ENCODE data around the gene PGRMC1.

The PGRMC1 gene

DNA sequence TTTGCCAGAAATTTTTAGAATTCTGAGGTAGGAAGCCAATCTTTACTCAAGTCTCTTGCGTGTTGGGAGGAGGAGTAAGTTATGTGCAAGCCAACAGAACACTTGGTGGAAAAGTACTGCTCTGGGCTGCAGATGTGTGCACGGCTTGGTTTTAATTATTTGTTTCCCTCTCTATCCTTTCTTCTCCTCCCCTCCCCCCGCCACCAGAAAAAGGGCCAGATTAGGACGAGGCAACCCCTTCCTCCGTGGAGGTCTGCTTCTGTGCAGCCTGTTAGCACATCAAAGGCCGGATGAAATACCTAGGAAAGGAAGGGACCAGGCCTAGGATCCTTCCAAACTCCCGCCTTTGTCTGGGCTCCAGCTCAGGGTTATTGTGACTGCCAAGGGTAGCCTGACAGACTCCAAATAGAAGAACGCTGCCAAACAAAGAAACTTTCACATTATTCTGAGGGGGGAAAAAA lies 1.0 kb upstream of the PGRMC1 start:
- H3K27ac ChIP-seq, result no peak overlapping the region
- H3K4me3 ChIP-seq (ENCODE audit: low read depth in 1 of 2, low read length in 1 of 2), result no peak overlapping the region
- peaks cover 42% of the 10 kb centered on the region for H3K27me3 ChIP-seq
- H3K4me1 ChIP-seq (ENCODE audit: control insufficient read depth in 1 of 2, insufficient read depth in 1 of 2, low read depth in 1 of 2, low read length in 1 of 2), result peaks cover 0 to 8% of the 10 kb centered on the region in 2 experiments
- TF ChIP-seq, protein P1, sequence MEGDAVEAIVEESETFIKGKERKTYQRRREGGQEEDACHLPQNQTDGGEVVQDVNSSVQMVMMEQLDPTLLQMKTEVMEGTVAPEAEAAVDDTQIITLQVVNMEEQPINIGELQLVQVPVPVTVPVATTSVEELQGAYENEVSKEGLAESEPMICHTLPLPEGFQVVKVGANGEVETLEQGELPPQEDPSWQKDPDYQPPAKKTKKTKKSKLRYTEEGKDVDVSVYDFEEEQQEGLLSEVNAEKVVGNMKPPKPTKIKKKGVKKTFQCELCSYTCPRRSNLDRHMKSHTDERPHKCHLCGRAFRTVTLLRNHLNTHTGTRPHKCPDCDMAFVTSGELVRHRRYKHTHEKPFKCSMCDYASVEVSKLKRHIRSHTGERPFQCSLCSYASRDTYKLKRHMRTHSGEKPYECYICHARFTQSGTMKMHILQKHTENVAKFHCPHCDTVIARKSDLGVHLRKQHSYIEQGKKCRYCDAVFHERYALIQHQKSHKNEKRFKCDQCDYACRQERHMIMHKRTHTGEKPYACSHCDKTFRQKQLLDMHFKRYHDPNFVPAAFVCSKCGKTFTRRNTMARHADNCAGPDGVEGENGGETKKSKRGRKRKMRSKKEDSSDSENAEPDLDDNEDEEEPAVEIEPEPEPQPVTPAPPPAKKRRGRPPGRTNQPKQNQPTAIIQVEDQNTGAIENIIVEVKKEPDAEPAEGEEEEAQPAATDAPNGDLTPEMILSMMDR (IDR thresholded peaks at IDR 0.05), result no peak
- no peaks in the 10 kb centered on the region for H3K9me3 ChIP-seq
- H3K36me3 ChIP-seq, result no peaks in the 10 kb centered on the region

DNA sequence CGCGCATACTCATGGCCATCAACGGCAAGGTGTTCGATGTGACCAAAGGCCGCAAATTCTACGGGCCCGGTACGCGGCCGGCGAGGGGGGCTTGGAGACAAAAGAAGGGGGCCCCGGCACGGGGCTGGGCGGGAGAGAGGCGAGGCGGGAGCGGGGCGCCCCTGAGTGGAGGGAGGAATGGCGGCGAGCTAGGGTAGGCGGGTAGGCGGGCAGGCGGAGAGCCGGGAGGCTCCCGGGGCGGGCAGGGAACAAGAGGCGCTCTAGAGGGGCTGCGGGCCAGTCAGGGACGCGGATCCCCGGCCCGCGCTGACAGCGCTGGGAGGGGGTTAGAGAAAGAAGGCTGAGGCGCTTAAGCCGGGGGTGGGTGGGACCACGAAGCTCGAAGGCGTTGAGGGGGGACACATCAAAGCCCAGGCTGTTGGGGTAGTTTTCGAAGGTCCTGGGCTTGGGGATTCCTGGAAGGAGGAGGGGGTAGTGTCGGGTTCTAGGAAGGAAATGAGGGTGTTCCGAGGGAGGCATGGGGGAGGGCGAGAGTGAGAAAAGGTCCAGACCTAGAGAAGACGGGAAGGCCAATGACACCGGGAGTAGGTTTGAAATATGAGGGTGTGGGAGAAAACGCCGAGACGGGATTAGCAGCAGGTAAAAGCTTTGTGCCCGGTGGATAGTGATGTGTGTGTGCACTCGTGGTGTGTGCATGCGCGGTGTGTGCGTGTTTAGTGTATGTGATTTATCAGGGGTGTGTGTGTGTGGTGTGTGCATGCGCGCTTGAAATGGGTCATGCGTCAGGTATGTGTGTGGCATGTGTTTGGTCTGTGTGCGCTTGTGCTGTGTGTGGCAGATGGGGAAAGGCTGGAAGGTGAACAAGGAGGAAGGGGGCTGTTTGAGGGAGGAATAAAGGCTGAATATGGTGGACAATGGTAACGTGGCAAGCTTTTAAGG lies 807 bp downstream of the PGRMC1 start:
- peaks cover 33% of the 10 kb centered on the region for H3K27me3 ChIP-seq
- TF ChIP-seq, protein P1 (IDR thresholded peaks at IDR 0.05), result no peak
- no peaks in the 10 kb centered on the region for H3K36me3 ChIP-seq
- peak overlapping the region; percentile 67 to 72 for H3K4me3 ChIP-seq (ENCODE audit: low read depth in 1 of 2, low read length in 1 of 2)
- peak overlapping the region; percentile 52 for H3K27ac ChIP-seq
- H3K4me1 ChIP-seq (ENCODE audit: control insufficient read depth in 1 of 2, insufficient read depth in 1 of 2, low read depth in 1 of 2, low read length in 1 of 2), result peaks cover 0 to 8% of the 10 kb centered on the region in 2 experiments
- no peaks in the 10 kb centered on the region for H3K9me3 ChIP-seq

DNA sequence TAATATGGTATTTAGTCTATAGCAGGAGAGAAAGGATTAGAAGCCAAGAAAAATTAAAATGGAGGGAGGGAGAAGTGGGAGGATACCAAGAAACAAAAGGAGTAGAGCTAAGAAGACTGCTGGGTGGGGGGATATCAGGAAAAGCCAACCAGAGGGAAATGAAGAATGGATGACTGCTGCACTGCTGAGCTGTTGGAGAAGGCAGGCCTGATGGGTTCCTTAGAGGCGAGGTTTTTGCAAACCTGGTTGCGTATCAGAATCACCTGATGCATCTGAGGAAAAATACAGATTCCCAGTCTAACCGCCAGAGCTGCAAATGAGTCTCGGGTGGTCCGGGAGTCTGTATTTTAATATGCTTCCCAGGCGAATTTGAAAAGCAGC lies 1.5 kb downstream of the PGRMC1 start:
- peaks cover 0 to 8% of the 10 kb centered on the region in 2 experiments for H3K4me1 ChIP-seq (ENCODE audit: control insufficient read depth in 1 of 2, insufficient read depth in 1 of 2, low read depth in 1 of 2, low read length in 1 of 2)
- H3K27ac ChIP-seq, result no peak overlapping the region
- TF ChIP-seq, protein P1 (IDR thresholded peaks at IDR 0.05), result no peak
- H3K9me3 ChIP-seq, result no peaks in the 10 kb centered on the region
- H3K27me3 ChIP-seq, result peaks cover 26% of the 10 kb centered on the region
- no peaks in the 10 kb centered on the region for H3K36me3 ChIP-seq
- H3K4me3 ChIP-seq (ENCODE audit: low read depth in 1 of 2, low read length in 1 of 2), result peak overlapping the region; percentile 67 to 72

DNA sequence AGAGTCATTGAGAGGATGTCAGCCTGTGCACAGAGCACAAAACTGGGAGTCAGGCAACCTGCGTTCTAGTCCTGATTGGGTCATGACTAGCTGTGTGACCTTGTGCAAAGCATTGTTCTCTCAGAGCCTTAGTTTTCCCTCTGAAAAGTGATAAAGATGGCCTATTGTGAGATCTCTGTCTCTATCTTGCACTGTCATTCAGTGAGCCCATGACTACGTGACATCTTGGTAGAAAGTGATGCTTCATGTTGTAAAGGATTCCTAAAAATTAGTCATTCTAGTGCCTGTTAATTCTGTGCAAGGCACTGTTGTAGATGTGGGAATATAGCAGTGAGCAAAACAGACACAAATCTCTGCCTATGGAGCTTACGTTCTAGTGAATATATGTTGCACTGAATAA lies 2.5 kb downstream of the PGRMC1 start:
- Histone ChIP-seq H3K4me3 (ENCODE audit: low read depth in 1 of 2, low read length in 1 of 2) (no peak overlapping the region), H3K9me3 (no peaks in the 10 kb centered on the region), H3K4me1 (ENCODE audit: control insufficient read depth in 1 of 2, insufficient read depth in 1 of 2, low read depth in 1 of 2, low read length in 1 of 2) (peaks cover 0 to 8% of the 10 kb centered on the region in 2 experiments), H3K27me3 (peaks cover 20% of the 10 kb centered on the region), H3K27ac (no peak overlapping the region), H3K36me3 (no peaks in the 10 kb centered on the region)
- TF ChIP-seq, protein P1 (IDR thresholded peaks at IDR 0.05), result no peak

DNA sequence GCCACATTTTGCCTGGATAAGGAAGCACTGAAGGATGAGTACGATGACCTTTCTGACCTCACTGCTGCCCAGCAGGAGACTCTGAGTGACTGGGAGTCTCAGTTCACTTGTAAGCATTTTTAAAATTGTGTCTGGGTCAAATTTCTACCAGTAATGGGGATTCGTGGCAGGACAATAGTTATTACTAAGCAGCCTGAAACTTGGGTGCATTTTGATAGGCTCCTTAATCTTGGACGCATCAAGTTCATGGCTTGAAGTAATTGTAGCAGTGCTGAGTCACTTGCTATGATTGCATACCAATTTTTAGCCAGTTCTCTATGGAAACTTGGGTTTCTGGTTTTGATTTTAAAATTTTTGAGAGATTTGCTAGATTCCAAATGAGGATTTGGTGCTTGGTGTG lies 4.3 kb downstream of the PGRMC1 start:
- no peaks in the 10 kb centered on the region for H3K36me3 ChIP-seq
- TF ChIP-seq, protein P1 (IDR thresholded peaks at IDR 0.05), result no peak

More for the DNA sequence above, 4.3 kb downstream of the PGRMC1 start:
- H3K4me1 ChIP-seq (ENCODE audit: control insufficient read depth in 1 of 2, insufficient read depth in 1 of 2, low read depth in 1 of 2, low read length in 1 of 2), result peaks cover 0 to 8% of the 10 kb centered on the region in 2 experiments
- no peaks in the 10 kb centered on the region for H3K9me3 ChIP-seq
- H3K27ac ChIP-seq, result no peak overlapping the region
- H3K27me3 ChIP-seq, result peaks cover 5% of the 10 kb centered on the region
- no peak overlapping the region for H3K4me3 ChIP-seq (ENCODE audit: low read depth in 1 of 2, low read length in 1 of 2)
